ENCODE measurements around the gene LTBR. TPM values are rescaled to one million over a fixed set of nuclear protein-coding genes. Genes with fewer than 3 reads are reported as not detected.

Gene LTBR
- total and polyA plus RNA-seq, 2 of the 4 experiments (the other 2 are of a cell fraction) = 19.7 to 62.5 TPM

GRCh38 chr12:6370994-6371754 is 12.8 kb upstream of the LTBR start:
- Histone ChIP-seq H4K8ac (ENCODE audit: low read depth in 2 of 2, low read length in 2 of 2) (peak overlapping the region in 1 of 2 experiments; percentile 61; a peak in 1 of 4 replicates), H2AK9ac (replicated peaks; ENCODE audit: low read depth, low read length, poor library complexity) (peak overlapping the region; percentile 51), H3K14ac (replicated peaks; ENCODE audit: low read depth, low read length) (peak overlapping the region; percentile 67), H3K4ac (ENCODE audit: low read depth, low read length) (peak overlapping the region; percentile 69), H3K9me3 (ENCODE audit: control insufficient read depth, insufficient read depth, low read length) (no peaks in the 10 kb centered on the region), H2AFZ (replicated peaks; ENCODE audit: low read length, poor library complexity) (peak overlapping the region; percentile 58), H2BK15ac (ENCODE audit: low read depth, low read length) (peak overlapping the region; percentile 25; the same call in 2 of the 3 replicates), H3K18ac (ENCODE audit: low read depth, low read length) (peak overlapping the region; percentile 78), H3K27me3 (ENCODE audit: control insufficient read depth, insufficient read depth, low read length) (no peaks in the 10 kb centered on the region), H3K36me3 (ENCODE audit: control insufficient read depth, insufficient read depth, low read length) (no peaks in the 10 kb centered on the region), H2BK120ac (ENCODE audit: low read depth, low read length) (peak overlapping the region; percentile 78), H2BK20ac (ENCODE audit: low read depth, low read length) (peak overlapping the region; percentile 83), H2AK5ac (ENCODE audit: low read depth, low read length) (peak overlapping the region; percentile 54; the same call in 1 of the 2 replicates), H3K9ac (ENCODE audit: low read depth, low read length) (0 out of 2 replicates have a peak overlapping the region, but pooled peaks have one; percentile 2), H3K56ac (ENCODE audit: extremely low read depth, insufficient read depth, low read length) (no peak overlapping the region), H4K20me1 (ENCODE audit: insufficient read depth, low read length) (no peaks in the 10 kb centered on the region), H3K27ac (ENCODE audit: insufficient read depth, low read length) (0 out of 2 replicates have a peak overlapping the region, but pooled peaks have one; percentile 16), H3K4me3 (ENCODE audit: insufficient read depth, low read depth, low read length) (no peak overlapping the region), H4K91ac (ENCODE audit: insufficient read depth, low read depth, low read length) (peak overlapping the region; percentile 20), H4K5ac (ENCODE audit: low read depth, low read length) (peak overlapping the region; percentile 47), H3K9me1 (ENCODE audit: insufficient read depth, low read length) (peaks cover 14% of the 10 kb centered on the region), H3K79me1 (ENCODE audit: low read depth in 1 of 2, low read length in 2 of 2) (no peaks in the 10 kb centered on the region), H2BK5ac (ENCODE audit: low read depth, low read length, poor library complexity, severe bottlenecking) (peak overlapping the region; percentile 65), H3K4me2 (ENCODE audit: low read depth, low read length) (no peak overlapping the region), H3K4me1 (ENCODE audit: control insufficient read depth, insufficient read depth, low read length) (peaks cover 24% of the 10 kb centered on the region), H3K23ac (ENCODE audit: low read depth, low read length) (peak overlapping the region; percentile 74)
- DNase-seq (peak; percentile 72), ATAC-seq (ENCODE audit: low read depth) (peak; percentile 10)
- POLR2A ChIA-PET (ENCODE audit: unreplicated experiment) = no interaction called here
- in situ Hi-C loops (cut with MboI; ENCODE audit: low sequenced_read_pairs) (loop anchor here (5.0 kb wide), 1 partner anchor 34 kb away; no protein-coding TSS in a partner anchor), intact Hi-C loops (cut with micrococcal nuclease) (no loop called here), dilution Hi-C loops (cut with HindIII; ENCODE audit: low sequenced_read_pairs, unreplicated experiment) (no loop called here)
- BruUV-seq (replicated peaks) = no TSS peak
- TF ChIP-seq NFE2L2 (IDR thresholded peaks at IDR 0.05; ENCODE audit: low read depth, low read length) (no peak), MXI1 (IDR thresholded peaks at IDR 0.05; ENCODE audit: borderline replicate concordance, low read depth, low read length) (no peak), CHD1 (IDR thresholded peaks at IDR 0.05; ENCODE audit: low read depth, low read length) (no peak), BHLHE40 (IDR thresholded peaks at IDR 0.05; ENCODE audit: low read depth, low read length) (peak; percentile 30; the same call in 1 of the 2 replicates), RAD21 (IDR thresholded peaks at IDR 0.05; ENCODE audit: low read length) (peak; percentile 42), FOS (IDR thresholded peaks at IDR 0.05; ENCODE audit: low read depth, low read length) (peak; percentile 40; the same call in 1 of the 2 replicates), CTCF (conservative IDR thresholded peaks at IDR 0.05; ENCODE audit: low read depth, low read length) (peak; percentile 36), RCOR1 (IDR thresholded peaks at IDR 0.05; ENCODE audit: insufficient replicate concordance, low read length) (no peak), MAZ (IDR thresholded peaks at IDR 0.05; ENCODE audit: borderline replicate concordance, low read depth, low read length) (no peak)
- 0% methylated on average over 1 of the region's 15 CpGs; no CpG with 5 or more reads in 1 of the 2 experiments for WGBS, 2 experiments (ENCODE audit: extremely low coverage in 2 of 2, insufficient read length in 1 of 2)
- CTCF ChIA-PET = no interaction called here
